Ishikawa (cell line): Measurements from ENCODE around the gene TMEM191C.
"Not testable (repeated sequence)": the region's sequence is repeated elsewhere in the genome, so short reads cannot be mapped to it uniquely, and the experiment has no call there.

Experiments
- CEBPB ChIP-seq: IDR thresholded peaks from 2 replicates; pipeline ENCODE4 v1.6.1; 2012
- CREB1 ChIP-seq: IDR thresholded peaks from 2 replicates; pipeline ENCODE4 v1.6.1; 2012; ENCODE audit warnings: low read depth
- EGR1 ChIP-seq: IDR thresholded peaks from 2 replicates; pipeline ENCODE4 v1.6.1; 2012
- EP300 ChIP-seq: IDR thresholded peaks from 2 replicates; pipeline ENCODE4 v1.6.1; 2012; ENCODE audit warnings: borderline replicate concordance
- FOXM1 ChIP-seq: IDR thresholded peaks from 2 replicates; pipeline ENCODE4 v1.6.1; 2012; ENCODE audit warnings: low read depth, borderline replicate concordance
- MAX ChIP-seq: IDR thresholded peaks from 2 replicates; pipeline ENCODE4 v1.6.1; 2012
- NFIC ChIP-seq: IDR thresholded peaks from 2 replicates; pipeline ENCODE4 v1.6.1; 2012
- RAD21 ChIP-seq: IDR thresholded peaks from 2 replicates; pipeline ENCODE4 v1.6.1; 2012; ENCODE audit warnings: low read depth
- TAF1 ChIP-seq: IDR thresholded peaks from 2 replicates; pipeline ENCODE4 v1.6.1; 2012; ENCODE audit warnings: low read depth, mild to moderate bottlenecking
- TCF12 ChIP-seq: IDR thresholded peaks from 2 replicates; pipeline ENCODE4 v1.6.1; 2012; ENCODE audit warnings: low read depth
- TEAD4 ChIP-seq: IDR thresholded peaks from 2 replicates; pipeline ENCODE4 v1.6.1; 2012
- YY1 ChIP-seq: IDR thresholded peaks from 2 replicates; pipeline ENCODE4 v1.6.1; 2012; ENCODE audit warnings: low read depth
- ZBTB7A ChIP-seq: IDR thresholded peaks from 2 replicates; pipeline ENCODE4 v1.6.1; 2012; ENCODE audit warnings: low read depth
- TF ChIP-seq, protein P1 (sequence below): IDR thresholded peaks from 2 replicates; pipeline ENCODE4 v1.6.1; 2012
- TF ChIP-seq, protein P2 (sequence below): IDR thresholded peaks from 2 replicates; pipeline ENCODE4 v1.6.1; 2012; ENCODE audit warnings: low read depth, mild to moderate bottlenecking

TMEM191C gene

GRCh38 chr22:21467337-21468193 lies at the start of gene TMEM191C:
Gene TMEM191C, plus strand, starts transcription at chr22:21467387. Its CDS starts 73 bp downstream, at chr22:21467460.
- not testable (repeated sequence) for TF ChIP-seq EP300, ZBTB7A
- TF ChIP-seq, protein P1, sequence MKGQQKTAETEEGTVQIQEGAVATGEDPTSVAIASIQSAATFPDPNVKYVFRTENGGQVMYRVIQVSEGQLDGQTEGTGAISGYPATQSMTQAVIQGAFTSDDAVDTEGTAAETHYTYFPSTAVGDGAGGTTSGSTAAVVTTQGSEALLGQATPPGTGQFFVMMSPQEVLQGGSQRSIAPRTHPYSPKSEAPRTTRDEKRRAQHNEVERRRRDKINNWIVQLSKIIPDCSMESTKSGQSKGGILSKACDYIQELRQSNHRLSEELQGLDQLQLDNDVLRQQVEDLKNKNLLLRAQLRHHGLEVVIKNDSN, result not testable (repeated sequence)

DNA sequence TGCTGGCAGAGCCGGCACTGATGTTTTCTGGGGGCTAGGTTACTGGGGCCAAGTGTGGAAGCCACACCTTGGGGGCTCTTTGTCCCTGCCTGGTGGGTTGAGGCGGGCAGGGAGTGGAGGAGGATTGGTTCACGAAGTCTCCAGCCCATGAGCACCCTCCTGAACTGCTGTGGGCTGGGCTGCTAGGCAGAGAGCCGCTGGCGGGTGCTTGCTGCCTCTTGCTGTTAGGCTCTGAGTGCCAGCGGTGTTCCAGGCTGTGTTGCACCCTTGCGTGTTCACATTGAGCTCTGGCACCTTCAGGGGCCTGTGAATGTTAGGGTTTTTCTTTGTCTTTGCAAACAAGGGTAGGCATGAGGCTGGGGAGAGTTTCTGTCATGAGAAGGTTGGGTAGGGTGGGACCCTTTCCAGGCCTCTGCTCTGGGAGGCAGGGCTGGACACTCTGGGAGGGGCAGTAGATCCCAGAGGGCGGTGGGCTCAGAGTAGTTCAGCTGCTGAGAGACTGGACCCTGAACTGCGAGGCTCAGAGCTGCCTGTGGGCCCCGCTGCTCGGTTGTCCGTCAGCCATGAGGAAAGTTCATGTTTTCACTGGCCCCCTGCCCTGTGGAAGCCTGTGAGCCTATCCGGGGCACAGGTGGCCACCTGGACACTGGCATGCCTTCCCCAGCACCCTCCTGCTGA lies 24.0 kb upstream of the TMEM191C start:
- TF ChIP-seq, protein P2, sequence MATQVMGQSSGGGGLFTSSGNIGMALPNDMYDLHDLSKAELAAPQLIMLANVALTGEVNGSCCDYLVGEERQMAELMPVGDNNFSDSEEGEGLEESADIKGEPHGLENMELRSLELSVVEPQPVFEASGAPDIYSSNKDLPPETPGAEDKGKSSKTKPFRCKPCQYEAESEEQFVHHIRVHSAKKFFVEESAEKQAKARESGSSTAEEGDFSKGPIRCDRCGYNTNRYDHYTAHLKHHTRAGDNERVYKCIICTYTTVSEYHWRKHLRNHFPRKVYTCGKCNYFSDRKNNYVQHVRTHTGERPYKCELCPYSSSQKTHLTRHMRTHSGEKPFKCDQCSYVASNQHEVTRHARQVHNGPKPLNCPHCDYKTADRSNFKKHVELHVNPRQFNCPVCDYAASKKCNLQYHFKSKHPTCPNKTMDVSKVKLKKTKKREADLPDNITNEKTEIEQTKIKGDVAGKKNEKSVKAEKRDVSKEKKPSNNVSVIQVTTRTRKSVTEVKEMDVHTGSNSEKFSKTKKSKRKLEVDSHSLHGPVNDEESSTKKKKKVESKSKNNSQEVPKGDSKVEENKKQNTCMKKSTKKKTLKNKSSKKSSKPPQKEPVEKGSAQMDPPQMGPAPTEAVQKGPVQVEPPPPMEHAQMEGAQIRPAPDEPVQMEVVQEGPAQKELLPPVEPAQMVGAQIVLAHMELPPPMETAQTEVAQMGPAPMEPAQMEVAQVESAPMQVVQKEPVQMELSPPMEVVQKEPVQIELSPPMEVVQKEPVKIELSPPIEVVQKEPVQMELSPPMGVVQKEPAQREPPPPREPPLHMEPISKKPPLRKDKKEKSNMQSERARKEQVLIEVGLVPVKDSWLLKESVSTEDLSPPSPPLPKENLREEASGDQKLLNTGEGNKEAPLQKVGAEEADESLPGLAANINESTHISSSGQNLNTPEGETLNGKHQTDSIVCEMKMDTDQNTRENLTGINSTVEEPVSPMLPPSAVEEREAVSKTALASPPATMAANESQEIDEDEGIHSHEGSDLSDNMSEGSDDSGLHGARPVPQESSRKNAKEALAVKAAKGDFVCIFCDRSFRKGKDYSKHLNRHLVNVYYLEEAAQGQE, result no peak
- no peak for TF ChIP-seq CEBPB
- TF ChIP-seq YY1, result no peak
- no peak for TF ChIP-seq CREB1
- TF ChIP-seq TCF12, result no peak
- TF ChIP-seq FOXM1, result no peak
- no peak for TF ChIP-seq EP300
- no peak for TF ChIP-seq TAF1
- no peak for TF ChIP-seq TEAD4
- no peak for TF ChIP-seq MAX
- TF ChIP-seq NFIC, result no peak

DNA sequence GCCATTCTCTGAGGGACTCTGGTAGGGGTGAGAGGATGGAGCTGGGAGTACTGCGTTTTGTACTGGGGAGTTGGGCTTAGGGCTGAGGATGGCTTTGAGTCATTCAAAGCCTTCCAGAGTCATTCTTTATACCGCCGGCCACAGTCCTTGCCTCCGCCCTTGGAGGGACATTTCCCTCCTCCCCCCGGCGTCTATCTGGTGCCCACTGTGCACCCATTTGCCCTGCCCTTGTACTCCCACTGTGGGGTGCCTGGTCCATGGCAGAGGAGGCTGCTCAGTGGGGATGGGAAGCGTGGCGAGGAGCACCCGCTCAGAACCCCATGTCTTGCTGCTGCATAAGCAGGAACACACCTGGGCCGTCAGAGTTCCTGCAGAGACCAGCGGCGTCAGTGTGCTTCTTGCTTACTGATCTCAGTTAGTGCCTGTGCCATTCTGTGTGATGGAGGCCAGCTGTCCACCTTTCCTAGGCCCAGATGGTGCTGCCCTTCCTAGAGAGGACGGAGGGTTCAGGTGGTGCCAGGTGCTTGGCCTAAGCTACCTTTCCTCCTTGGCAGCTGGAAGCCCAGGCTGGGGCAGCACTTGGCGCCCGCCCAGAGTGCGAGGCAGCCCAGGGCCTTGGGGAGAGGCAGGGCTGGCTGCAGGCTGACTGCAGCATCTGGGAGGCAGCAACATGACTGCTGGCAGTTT lies 23.3 kb upstream of the TMEM191C start:
- TF ChIP-seq, protein P2, result no peak
- no peak for TF ChIP-seq ZBTB7A
- TF ChIP-seq CEBPB, result no peak
- no peak for TF ChIP-seq FOXM1
- TF ChIP-seq TAF1, result no peak
- TF ChIP-seq YY1, result no peak
- TF ChIP-seq EGR1, result no peak
- no peak for TF ChIP-seq TCF12

DNA sequence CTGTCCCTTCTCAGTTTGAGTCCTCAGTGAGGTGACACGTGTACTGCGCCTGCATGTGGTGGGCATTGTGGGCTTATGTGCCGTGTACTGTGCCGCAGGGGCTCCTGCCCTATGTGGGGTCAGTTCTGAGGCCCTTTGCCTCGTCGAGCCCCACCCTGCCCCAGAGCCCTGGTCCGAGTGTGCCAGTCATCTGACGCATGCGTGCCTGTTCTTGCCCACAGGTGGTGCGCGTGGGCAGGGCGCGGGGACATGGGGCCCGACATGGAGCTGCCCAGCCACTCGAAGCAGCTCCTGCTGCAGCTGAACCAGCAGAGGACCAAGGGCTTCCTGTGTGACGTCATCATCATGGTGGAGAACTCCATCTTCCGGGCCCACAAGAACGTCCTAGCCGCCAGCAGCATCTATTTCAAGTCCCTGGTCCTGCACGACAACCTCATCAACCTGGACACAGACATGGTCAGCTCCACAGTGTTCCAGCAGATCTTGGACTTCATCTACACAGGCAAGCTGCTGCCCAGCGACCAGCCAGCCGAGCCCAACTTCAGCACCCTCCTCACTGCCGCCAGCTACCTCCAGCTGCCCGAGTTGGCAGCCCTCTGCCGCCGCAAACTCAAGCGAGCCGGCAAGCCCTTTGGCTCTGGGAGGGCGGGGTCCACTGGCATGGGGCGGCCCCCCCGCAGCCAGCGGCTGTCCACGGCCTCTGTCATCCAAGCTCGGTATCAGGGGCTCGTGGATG lies 22.3 kb upstream of the TMEM191C start:
- no peak for TF ChIP-seq YY1
- TF ChIP-seq ZBTB7A, result no peak
- TF ChIP-seq CREB1, result no peak
- no peak for TF ChIP-seq TAF1
- TF ChIP-seq, protein P1, result no peak

DNA sequence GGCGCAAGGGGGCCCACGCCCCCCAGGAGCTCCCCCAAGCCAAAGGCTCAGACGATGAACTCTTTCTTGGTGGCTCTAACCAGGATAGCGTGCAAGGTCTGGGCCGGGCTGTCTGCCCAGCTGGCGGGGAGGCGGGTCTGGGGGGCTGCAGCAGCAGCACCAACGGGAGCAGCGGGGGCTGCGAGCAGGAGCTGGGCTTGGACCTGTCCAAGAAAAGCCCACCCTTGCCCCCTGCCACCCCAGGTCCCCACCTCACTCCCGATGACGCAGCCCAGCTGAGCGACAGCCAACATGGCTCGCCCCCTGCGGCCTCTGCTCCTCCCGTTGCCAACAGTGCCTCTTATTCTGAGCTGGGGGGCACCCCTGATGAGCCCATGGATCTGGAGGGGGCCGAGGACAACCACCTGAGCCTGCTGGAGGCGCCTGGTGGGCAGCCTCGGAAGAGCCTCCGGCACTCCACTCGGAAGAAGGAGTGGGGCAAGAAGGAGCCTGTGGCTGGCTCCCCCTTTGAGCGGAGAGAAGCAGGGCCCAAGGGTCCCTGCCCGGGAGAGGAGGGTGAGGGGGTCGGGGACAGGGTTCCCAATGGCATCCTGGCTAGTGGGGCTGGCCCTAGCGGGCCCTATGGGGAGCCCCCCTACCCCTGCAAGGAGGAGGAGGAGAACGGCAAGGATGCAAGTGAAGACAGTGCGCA lies 21.6 kb upstream of the TMEM191C start:
- TF ChIP-seq YY1 (no peak), CREB1 (no peak), MAX (no peak), TEAD4 (no peak), FOXM1 (no peak), TAF1 (no peak), NFIC (no peak), RAD21 (no peak), ZBTB7A (no peak)
- TF ChIP-seq, protein P1, result no peak
- TF ChIP-seq, protein P2, result no peak
